Measurements from ENCODE around the gene TMEM132D.
"Not testable (repeated sequence)": the region's sequence is repeated elsewhere in the genome, so short reads cannot be mapped to it uniquely, and the experiment has no call there.

TMEM132D gene

DNA sequence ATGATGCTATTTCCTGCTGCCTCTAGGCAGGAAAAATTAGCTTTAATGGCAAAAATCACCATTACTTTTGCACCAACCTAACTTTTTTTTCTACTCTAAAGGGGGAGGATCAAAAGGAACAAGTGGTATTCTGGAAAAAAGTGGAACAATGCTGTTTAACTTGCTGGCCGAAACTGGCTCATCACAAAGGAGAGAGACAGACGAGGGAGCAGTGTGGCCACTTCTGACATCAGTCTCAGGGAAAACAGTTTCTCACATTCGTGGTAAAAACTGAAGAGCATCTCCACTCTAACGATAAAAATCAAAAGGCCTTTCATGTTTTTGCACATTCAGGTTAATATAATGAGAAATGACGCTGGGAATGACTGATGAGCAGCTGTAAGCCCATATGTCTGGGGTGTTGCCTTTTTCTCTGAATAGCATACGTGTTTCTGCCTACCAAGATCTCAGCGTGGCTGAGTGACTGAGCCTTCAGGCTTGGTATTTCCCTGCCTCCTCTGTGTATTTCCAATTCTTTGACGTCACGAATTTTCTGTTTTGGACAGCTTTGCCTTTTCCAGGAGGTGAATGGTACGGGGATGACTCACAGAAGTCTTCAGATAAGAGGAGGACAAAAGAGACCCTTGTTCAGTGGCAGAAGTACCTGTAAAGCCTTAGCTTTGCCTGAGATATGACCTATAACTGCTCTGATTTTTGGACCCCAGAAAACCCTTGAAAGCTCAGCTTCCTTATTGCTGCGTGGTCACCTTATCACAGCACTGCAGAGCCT is 691.8 kb downstream of the TMEM132D start:
- DNase-seq = no peak

DNA sequence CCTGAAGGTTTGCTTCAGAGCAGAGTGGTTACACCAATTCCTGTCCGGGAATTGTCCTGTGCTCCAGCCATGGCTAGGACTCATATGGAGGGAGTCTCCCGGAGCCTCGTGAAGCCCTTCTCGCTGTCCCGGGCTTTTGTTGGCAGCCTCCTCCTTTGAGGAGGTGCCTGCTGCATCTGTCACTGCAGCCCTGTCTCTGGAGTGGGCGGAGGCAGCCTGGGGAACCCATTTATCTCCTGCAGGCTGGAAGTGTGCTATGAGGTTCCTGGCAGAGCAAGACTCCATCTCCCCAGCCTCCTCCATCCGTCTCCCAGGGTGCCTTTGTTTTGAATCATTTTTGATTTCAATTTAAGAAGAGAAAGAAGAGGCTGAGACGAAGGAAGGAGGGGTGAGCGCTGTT is 695.3 kb downstream of the TMEM132D start:
- DNase-seq = no peak

DNA sequence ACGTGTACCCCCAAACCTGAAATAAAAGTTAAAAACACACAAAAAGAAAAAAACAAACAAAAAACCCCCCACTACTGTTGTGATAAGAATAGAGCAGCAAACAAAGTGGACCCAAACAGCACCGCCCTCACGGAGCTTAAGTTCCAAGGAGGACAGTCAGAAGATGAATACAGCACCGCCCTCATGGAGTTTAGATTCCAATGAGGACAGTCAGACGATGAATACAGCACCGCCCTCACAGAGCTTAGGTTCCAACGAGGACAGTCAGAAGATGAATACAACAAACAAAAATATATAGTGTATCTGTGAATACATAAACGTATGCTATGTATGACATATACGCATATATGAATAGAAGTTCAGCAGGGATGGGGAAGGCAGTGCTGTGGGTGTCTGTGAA is 696.7 kb downstream of the TMEM132D start:
- DNase-seq = no peak

DNA sequence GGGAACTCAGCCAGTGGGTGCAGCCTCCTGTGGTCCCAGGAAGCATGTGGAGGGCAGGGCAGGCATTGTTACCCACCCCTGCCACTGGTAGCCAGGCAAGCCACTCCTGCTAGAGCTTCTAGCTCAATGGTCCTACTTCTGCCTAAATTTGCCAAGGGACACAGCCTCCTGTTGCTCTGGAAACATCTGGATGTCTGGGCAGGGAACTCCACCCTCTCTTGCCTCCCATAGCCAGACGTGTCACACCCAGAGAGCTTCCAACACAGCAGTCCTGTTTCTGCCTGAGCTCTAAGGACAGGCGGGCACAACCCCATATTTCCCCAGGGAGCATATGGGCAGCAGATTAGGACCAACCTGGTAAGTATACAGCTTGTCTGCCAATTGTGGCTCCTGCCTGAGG is 700.4 kb downstream of the TMEM132D start:
- no peak for DNase-seq

DNA sequence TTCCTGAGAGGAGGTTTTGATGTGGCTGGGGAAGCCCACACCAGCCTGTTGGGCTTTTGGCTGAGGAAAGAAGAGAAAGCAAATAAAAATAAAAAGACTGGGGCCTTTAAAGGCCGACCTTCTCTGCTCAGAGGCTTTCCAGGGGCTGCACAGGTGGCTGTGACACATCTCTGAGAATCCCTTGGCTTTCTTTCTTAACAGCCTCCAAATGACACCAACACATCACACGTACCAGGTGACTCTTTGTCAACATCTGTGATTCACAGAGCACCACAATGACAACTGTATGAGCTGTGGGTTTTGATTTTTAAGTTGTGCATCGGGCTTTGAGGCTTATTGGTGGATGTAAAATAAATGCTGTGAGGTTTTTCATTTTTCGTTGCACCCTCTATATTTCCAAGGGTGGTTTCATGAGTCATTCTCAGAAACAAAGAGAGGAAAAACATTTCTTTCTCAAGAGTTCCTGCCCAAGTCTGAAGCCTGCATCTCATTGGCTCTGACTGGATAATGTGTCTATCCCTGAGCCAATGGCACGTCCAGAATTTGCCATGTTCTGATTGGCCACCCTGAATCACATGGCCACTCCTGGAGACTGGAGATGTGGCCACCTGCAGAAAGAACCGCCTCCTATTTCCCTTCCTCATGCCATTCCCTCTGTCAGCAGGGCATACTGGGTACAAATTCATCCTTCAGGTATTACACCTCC is 701.6 kb downstream of the TMEM132D start:
- DNase-seq = no peak

DNA sequence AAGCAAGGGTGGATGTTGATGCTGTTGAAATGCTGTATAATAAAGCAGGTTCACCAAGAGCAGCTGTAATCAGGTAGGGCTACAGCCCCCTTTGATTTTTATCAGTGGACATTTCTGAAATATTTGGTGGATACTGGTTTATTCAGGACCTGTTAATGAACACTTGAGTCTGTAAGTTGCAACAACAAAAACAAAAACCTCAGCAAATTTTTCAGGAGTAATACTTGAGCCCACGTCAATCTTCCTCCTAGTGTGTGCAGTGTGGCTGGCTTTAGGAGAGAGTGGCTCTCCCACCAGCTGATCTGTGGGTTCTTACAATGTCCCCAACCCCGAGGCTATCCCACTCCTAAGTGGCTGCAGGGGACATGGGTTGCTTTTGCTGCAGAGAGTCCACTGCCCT is 702.8 kb downstream of the TMEM132D start:
- no peak for DNase-seq

DNA sequence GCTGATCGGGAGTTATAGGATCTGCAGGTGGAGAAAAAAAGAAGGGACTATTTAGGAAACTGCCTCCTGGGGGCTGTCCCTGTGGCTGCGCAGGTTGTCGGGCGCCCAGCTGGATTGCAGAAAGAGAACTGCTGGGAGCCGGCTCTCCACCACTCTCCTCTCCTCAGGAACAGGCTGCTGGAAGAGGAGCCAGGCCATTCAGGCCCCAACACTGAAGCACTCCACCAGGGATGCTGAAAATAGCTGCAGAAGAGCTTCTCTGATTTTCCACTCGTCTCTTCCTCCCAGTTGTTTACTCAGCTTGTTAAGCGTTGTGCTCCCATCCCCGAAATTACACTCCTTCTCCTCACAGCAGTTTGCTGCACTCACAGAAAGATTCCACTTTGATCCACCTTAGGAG is 703.2 kb downstream of the TMEM132D start:
- DNase-seq = peak; percentile 85

DNA sequence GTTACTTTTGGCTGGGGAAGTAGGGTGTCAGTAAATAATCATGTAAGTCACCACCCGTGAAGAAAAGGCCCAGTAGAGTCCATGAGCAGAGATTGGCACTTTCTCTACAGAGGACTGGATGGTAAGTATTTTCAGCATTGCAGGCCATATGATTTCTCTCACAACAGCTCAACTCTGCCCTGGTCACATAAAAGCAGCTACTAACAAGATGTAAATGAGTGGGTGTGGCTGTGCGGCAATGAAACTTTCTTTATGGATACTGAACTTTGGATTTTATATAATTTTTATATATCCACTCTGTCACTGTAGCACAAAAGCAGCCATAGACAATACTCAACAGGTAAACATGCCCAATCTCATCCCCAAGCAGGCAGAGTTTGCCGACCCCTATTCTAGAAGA is 706.9 kb downstream of the TMEM132D start:
- no peak for DNase-seq

DNA sequence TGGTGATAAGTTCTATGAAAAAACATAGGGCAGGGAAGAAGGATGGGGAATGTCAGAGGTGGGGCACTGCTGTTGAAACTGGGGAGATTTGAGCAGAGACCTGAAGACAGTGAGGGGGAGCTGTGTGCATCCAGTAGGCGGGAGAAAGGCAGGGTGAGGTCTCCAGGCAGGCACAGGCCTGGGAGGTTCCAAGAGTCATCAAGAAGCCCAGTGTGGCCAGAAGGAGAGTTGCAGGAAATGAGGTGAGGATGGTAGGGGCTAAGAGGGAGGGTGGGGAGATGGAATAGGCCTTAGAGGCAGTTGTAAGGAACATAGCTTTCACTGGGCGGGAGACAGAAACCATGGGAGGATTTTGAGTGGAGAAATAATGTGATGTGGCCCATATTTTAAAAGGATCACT is 708.7 kb downstream of the TMEM132D start:
- DNase-seq = no peak

DNA sequence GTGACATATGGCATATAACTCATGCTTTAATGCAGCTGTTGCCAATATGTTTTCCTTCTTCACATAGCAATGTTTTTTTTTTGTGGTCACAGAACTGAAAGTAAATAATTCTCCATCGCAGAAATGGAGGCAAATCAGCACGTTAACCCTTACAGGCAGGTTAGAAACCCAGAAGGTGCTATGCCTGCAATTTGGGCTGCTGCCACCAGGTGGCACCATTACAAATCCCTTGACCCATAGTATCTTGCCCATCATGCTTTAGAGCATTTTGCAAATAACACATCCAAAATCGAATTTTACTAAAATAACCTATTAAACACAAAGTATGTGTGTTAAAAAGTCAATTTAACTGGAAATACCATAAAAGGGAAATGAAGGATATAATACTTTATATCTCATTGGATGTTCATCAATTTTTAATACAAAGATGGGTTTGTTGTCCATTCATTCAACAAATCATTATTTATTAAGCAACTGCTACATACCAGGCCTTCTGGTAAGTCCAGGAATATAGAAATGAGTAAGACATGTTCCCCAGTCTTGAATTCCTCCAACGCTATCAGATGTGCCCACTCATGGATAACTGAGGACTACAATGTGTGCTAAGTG is 710.5 kb downstream of the TMEM132D start:
- DNase-seq = no peak

DNA sequence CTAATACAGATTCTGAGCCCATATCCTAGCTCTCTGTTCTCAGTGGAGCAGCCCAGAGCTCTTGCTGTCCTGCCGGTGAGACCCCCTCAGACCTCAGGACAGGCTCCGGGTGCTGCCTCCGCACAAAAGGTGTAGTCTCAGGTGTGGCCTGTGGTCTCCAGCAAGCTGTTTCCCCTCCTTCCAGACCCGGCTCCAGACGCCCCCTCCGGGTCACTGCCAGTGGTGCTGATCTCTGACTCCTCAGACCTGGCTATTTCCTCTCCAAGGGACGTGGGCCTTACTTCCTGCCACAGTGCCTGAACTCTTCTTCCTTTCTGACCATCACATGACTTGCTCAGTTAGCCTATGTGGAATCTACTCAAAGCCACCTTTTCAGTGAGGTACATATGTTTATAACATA is 713.0 kb downstream of the TMEM132D start:
- DNase-seq = no peak

DNA sequence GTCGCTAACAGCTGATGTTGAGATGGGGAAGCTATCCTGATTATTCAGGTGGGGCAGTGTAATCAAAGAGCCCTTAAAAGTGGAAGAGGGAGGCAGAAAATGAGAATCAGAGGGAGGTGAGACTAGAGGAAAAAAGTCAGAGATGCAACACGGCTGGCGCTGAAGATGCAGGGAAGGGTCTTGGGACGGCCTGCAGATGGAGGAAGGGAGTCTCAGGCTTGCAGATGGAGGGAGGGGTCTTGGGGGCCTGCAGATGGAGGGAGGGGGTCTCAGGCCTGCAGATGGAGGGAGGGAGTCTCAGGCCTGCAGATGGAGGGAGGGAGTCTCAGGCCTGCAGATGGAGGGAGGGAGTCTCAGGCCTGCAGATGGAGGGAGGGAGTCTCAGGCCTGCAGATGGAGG is 713.9 kb downstream of the TMEM132D start:
- DNase-seq = not testable (repeated sequence)

DNA sequence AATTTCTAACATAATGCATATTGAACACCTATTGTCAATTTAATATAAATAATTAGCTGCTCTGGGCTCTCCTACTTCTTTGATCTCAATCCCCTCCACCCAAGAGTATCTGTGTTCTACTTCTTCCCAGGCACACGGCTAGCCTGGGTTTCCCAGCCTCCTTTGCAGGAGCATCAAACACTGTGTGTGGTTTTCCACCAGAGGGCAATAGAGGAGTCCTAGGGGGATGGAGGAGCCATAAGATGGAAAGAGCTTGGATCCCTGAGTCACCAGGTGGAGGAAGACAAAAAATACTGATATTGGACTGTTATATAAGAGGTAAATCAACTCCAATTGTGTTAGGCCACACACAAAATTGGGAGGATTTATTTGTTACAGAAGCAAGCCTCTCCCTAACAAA is 716.9 kb downstream of the TMEM132D start:
- peak; percentile 14 for DNase-seq

DNA sequence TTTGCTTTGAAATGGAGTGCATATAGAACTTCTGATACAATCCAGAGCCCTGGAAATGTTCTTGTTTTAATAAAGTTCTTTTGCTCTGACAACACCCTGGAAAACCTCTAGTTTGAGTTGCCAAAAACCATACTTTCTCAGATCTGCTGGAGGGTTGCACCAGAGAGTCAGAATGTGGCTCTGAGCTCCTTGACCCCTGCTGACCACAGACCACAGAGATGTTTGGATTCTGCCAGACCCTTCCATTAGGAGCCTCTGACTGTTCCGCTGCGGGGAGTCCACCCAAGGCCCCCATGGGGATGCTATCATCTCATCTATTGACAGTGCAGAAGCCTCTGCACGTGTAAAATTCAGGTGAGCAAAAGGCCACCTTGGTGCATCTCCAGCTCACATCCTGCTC is 718.0 kb downstream of the TMEM132D start:
- no peak for DNase-seq

DNA sequence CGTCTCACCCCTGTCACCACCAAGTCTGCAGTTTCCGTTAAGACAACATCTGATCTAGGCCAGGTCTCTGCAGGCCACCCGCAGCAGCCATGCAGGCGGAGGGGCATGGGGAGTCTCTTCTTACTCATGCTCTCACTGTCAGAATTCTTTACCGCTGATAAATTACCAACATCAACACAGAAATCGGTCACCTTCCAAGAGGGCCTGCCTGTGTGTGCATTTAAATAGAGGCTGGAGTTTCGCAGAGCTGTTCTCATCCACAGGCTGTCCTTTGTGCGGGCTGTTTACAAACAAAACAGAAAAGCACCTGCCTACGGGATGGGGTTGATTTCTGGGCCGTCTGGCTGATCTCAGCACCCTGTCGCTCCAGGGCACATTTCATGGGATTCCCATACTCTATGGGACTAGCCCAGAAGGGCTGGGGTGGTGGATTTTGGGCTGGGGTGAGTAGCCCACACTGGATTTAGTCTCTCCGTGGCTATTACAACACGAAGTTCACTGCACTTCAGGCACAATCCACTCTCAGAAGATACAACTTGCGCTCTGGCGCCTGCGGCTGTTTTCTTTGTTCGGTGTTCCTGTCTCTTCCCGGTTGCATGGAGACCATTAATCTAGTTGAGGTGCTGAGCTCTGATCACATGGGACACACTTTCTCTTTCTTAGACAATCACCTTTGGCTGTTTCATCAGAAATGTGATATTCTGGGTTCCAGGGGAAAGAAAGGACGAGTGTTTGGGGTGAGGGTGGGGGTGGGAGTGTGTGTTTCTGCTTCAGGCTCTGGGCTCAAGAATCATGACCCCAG is 719.5 kb downstream of the TMEM132D start:
- no peak for DNase-seq

DNA sequence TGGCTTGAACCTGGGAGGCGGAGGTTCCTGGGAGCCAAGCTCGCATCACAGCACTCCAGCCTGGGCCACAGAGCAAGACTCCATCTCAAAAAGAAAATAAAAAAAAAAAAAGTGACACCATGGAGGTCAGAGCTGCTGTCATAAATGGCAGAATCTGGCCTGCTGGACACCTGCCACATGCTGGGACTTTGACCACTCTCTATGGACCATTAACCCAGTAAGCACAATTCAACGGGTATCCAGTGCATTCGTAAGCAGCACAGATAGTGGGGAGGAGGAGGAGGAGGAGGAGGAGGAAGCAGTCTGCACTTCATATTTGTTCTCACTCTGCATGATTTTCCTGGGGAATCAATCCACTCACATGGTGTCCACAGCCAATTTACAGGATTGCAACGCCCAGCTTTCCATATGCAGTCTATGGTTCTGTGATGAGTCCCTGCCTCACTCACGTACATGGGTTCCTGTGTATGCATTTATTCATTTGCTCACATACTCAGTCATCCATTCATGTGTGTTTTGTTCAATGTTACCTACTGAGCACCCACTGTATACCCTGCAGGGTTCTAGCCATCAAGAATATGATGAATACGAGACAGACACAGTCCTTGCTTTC is 723.8 kb downstream of the TMEM132D start:
- no peak for DNase-seq

DNA sequence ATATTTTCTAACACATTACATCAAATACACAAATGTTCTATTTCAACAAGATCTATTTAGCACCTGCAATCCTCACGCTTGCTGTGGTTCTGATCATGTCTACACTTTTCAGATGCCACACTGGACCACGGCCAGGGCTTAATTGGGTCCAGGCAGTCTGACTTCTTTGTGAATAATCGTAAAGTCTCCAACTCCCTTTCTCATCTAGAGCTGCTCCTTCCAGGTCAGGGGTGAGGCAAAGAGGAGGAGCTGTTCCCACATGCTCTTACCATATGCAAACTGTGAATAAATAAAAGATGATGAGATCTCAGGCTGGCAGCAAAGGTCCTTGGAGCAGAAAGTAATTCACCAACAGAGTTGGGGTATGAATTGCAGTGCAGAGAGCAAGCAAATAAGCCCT is 733.9 kb downstream of the TMEM132D start:
- no peak for DNase-seq

DNA sequence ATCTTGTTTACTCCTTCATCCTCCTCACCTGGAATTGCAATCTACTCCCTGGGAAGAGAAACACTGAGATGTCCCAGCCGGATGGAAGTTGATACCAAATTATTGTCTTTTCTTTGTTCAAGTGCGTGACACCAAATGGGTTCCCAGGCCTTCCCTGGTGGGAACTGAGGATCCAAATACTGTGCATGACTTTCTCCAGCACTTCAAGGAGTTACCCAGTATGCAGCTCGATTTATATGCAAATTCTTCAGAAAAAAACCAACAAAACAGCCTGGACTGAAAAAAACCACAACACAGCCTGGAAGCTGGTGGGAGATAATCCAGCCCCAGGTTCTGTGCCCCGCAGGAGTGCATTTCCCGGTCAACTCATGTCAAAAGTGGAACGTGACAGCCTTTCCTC is 740.0 kb downstream of the TMEM132D start:
- no peak for DNase-seq

DNA sequence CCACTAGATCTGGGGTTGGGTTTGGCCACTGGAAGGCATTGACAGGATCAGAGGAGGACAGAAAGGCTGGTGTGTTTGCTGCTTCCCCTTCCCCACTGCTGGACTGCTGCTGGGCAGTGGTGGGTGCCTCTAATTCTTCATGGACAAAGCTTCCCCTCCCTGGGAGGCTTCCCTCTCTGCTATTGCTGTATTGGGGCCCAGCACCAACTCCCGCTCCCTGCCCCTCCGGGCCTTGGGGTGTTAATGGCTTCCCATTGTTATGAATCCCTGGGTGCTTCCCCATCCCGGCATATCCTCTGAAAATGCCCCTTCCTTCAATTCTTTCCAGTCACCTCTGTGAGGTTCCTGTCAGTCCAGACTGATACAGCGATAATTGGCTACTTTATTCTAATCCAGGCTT is 740.4 kb downstream of the TMEM132D start:
- DNase-seq = no peak

DNA sequence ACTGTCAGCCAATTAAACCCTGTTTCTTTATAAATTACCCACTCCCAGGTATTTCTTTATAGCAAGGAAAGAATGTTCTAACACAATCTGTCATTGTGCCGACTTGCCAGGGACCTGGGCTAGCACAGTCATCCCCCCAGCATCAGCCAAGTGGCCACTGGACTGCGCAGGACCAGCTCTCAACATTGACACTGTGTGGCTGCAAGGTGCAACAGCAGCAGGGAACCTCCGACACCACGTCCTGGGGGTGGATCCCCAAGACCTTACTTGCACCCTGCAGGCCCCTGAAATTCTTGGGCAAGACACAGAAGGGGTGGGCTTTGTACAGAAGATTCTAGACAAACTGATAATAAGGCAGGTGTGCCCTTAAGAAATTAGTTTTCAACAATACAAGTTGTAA is 741.0 kb downstream of the TMEM132D start:
- no peak for DNase-seq

DNA sequence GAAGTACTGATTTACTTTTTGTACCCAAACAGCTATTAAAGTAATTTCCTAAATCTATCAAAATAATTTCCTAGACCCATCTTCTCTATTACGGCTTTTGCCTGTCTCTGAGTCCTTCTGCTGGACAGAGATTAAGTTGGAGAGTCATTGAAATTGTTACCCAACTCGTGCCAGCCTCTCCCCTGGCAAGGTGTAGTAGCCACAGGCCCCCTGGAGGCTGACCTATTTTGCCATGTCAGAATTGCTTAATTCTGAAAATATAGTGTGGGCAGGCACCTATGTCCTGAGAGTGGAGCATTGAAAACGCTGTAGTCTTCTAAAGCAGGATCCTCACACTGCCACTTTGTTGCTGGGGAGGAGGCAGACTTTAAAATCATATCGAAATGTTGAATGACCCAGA is 742.3 kb downstream of the TMEM132D start:
- DNase-seq = no peak

DNA sequence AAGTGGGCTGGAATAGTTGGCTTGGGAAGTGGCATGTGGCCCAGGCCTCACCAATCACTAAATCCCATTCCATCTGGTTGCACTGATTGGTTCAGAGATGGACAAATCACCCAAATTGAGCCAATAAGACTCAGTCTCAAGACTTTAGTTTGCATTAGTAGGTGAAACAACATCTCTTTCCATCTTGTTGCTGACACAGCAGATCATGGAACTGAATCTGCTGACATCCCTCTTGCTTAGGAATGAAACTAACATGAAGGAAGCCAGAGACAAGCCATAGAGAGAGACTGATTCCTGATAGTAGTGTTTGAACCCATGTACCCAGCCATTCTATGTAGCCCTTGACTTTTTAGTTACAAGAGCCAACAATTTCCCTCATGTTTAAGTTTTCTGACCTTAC is 743.5 kb downstream of the TMEM132D start:
- DNase-seq = no peak
